IMR-90 (cell line): Measurements from ENCODE around the gene DNAJC6. TPM values are rescaled to one million over a fixed set of nuclear protein-coding genes. Genes with fewer than 3 reads are reported as not detected.

Experiments
- ATAC-seq: fragments of 200-7000 bp; cut with Tn5 transposase; 2 replicates; pipeline ENCODE4 v1.9.1; 2020; ENCODE audit warnings: low read depth, mild to moderate bottlenecking, moderate library complexity
- BruUV-seq: library from RNA; stranded (reverse); fragments of 400-500 nt; replicated peaks from 2 replicates; lab custom pipeline; 2021; lab: Mats Ljungman, UMichigan
- CTCF ChIA-PET: fragments of 300-600 bp; formaldehyde crosslinking; extraction: SDS; loops from one replicate; lab custom pipeline; 2021; ENCODE audit warnings: antibody characterized with exemption; lab: Yijun Ruan, JAX
- POLR2A ChIA-PET: fragments of 300-600 bp; sonication (Branson Sonifier 250); formaldehyde crosslinking; loops from one replicate; lab custom pipeline; 2022; ENCODE audit warnings: antibody characterized with exemption; ENCODE audit not compliant: unreplicated experiment; lab: Charles Lee
- DNase-seq: peaks from one replicate; pipeline ENCODE4 v3.0.0; 2013
- H2AFZ ChIP-seq: replicated peaks from 2 replicates; pipeline ENCODE3; 2013; ENCODE audit warnings: low read length, mild to moderate bottlenecking; ENCODE audit not compliant: poor library complexity
- H2AK5ac ChIP-seq: 2 replicates; pipeline ENCODE4 v1.6.1; 2013; ENCODE audit warnings: low read depth, low read length, inconsistent platforms
- H2AK9ac ChIP-seq: replicated peaks from 2 replicates; pipeline ENCODE3; 2013; ENCODE audit warnings: mild to moderate bottlenecking, low read depth, low read length, moderate library complexity; ENCODE audit not compliant: poor library complexity
- H2BK120ac ChIP-seq: 2 replicates; pipeline ENCODE4 v1.6.1; 2013; ENCODE audit warnings: low read depth, low read length, inconsistent platforms
- H2BK15ac ChIP-seq: 3 replicates; pipeline ENCODE4 v1.6.1; 2013; ENCODE audit warnings: low read depth, low read length, inconsistent platforms
- H2BK20ac ChIP-seq: 2 replicates; pipeline ENCODE4 v1.6.1; 2013; ENCODE audit warnings: low read depth, mild to moderate bottlenecking, inconsistent platforms, low read length, moderate library complexity
- H2BK5ac ChIP-seq: 2 replicates; pipeline ENCODE4 v1.6.1; 2013; ENCODE audit warnings: mild to moderate bottlenecking, low read depth, low read length, inconsistent platforms; ENCODE audit not compliant: poor library complexity, severe bottlenecking
- H3K14ac ChIP-seq: replicated peaks from 2 replicates; pipeline ENCODE4 v1.6.1; 2013; ENCODE audit warnings: low read depth, low read length, inconsistent platforms
- H3K18ac ChIP-seq: 2 replicates; pipeline ENCODE4 v1.6.1; 2013; ENCODE audit warnings: low read depth, low read length, control low read depth
- H3K23ac ChIP-seq: 2 replicates; pipeline ENCODE4 v1.6.1; 2013; ENCODE audit warnings: low read depth, low read length, inconsistent platforms
- H3K27ac ChIP-seq: 2 replicates; pipeline ENCODE4 v1.5.1; 2013; ENCODE audit warnings: mild to moderate bottlenecking, control low read depth, low read length; ENCODE audit not compliant: insufficient read depth
- H3K27me3 ChIP-seq: 2 replicates; pipeline ENCODE4 v1.6.1; 2013; ENCODE audit warnings: low read length; ENCODE audit not compliant: control insufficient read depth, insufficient read depth
- H3K36me3 ChIP-seq: 2 replicates; pipeline ENCODE4 v1.6.1; 2013; ENCODE audit warnings: low read length, mixed read lengths; ENCODE audit not compliant: control insufficient read depth, insufficient read depth
- H3K4ac ChIP-seq: 2 replicates; pipeline ENCODE4 v1.6.1; 2013; ENCODE audit warnings: low read depth, low read length, inconsistent platforms
- H3K4me1 ChIP-seq: 2 replicates; pipeline ENCODE4 v1.6.1; 2013; ENCODE audit warnings: low read length, mixed read lengths; ENCODE audit not compliant: control insufficient read depth, insufficient read depth
- H3K4me2 ChIP-seq: 2 replicates; pipeline ENCODE4 v1.6.1; 2013; ENCODE audit warnings: low read depth, mild to moderate bottlenecking, control low read depth, low read length, moderate library complexity
- H3K4me3 ChIP-seq: 2 replicates; pipeline ENCODE4 v1.5.1; 2013; ENCODE audit warnings: low read depth, mild to moderate bottlenecking, control low read depth, low read length, moderate library complexity; ENCODE audit not compliant: insufficient read depth
- H3K56ac ChIP-seq: 2 replicates; pipeline ENCODE4 v1.6.1; 2013; ENCODE audit warnings: low read length, inconsistent platforms; ENCODE audit not compliant: insufficient read depth; ENCODE audit errors: extremely low read depth
- H3K79me1 ChIP-seq, 2 experiments: 2 replicates each; pipeline ENCODE4 v1.6.1; 2013; ENCODE audit warnings: low read length in 2 of 2, inconsistent platforms in 1 of 2, low read depth in 1 of 2
- H3K9ac ChIP-seq: 2 replicates; pipeline ENCODE4 v1.6.1; 2013; ENCODE audit warnings: low read depth, low read length, control low read depth
- H3K9me1 ChIP-seq: 2 replicates; pipeline ENCODE4 v1.6.1; 2013; ENCODE audit warnings: low read length, inconsistent platforms; ENCODE audit not compliant: insufficient read depth
- H3K9me3 ChIP-seq: 2 replicates; pipeline ENCODE4 v1.6.1; 2013; ENCODE audit warnings: low read length; ENCODE audit not compliant: control insufficient read depth, insufficient read depth
- H4K20me1 ChIP-seq: 2 replicates; pipeline ENCODE4 v1.6.1; 2013; ENCODE audit warnings: low read length, inconsistent platforms; ENCODE audit not compliant: insufficient read depth
- H4K5ac ChIP-seq: 2 replicates; pipeline ENCODE4 v1.6.1; 2013; ENCODE audit warnings: mild to moderate bottlenecking, low read depth, low read length, control low read depth
- H4K8ac ChIP-seq, 2 experiments: 2 replicates each; pipeline ENCODE4 v1.6.1; 2013; ENCODE audit warnings: low read depth in 2 of 2, low read length in 2 of 2, control low read depth in 1 of 2, inconsistent platforms in 1 of 2
- H4K91ac ChIP-seq: 2 replicates; pipeline ENCODE4 v1.6.1; 2013; ENCODE audit warnings: low read depth, low read length, inconsistent platforms; ENCODE audit not compliant: insufficient read depth
- CHD1 ChIP-seq: IDR thresholded peaks from 2 replicates; pipeline ENCODE4 v1.6.1; 2012; ENCODE audit warnings: low read depth, low read length, improper control_type of control experiment
- CTCF ChIP-seq: conservative IDR thresholded peaks from 2 replicates; pipeline ENCODE4 v1.5.1; 2012; ENCODE audit warnings: mild to moderate bottlenecking, low read depth, low read length, improper control_type of control experiment
- ELK1 ChIP-seq: fragments of 150-350 bp; IDR thresholded peaks from 2 replicates; pipeline ENCODE4 v1.6.1; 2016; ENCODE audit warnings: low read depth, mild to moderate bottlenecking, low read length, moderate library complexity, borderline replicate concordance
- FOS ChIP-seq: fragments of 150-350 bp; IDR thresholded peaks from 2 replicates; pipeline ENCODE4 v1.6.1; 2016; ENCODE audit warnings: low read depth, low read length
- MAZ ChIP-seq: IDR thresholded peaks from 2 replicates; pipeline ENCODE4 v1.6.1; 2012; ENCODE audit warnings: low read depth, mild to moderate bottlenecking, low read length, improper control_type of control experiment, moderate library complexity, borderline replicate concordance
- NFE2L2 ChIP-seq: fragments of 150-350 bp; IDR thresholded peaks from 2 replicates; pipeline ENCODE4 v1.6.1; 2016; ENCODE audit warnings: low read depth, mild to moderate bottlenecking, low read length
- POLR2A ChIP-seq: IDR thresholded peaks from 2 replicates; pipeline ENCODE4 v1.6.1; 2012; ENCODE audit warnings: mild to moderate bottlenecking, low read depth, low read length
- RCOR1 ChIP-seq: IDR thresholded peaks from 2 replicates; pipeline ENCODE4 v1.6.1; 2012; ENCODE audit warnings: mild to moderate bottlenecking, low read length, improper control_type of control experiment; ENCODE audit not compliant: insufficient replicate concordance
- RFX5 ChIP-seq: IDR thresholded peaks from 2 replicates; pipeline ENCODE4 v1.8.0; 2012; ENCODE audit warnings: low read depth, mild to moderate bottlenecking, low read length, moderate library complexity
- USF2 ChIP-seq: fragments of 150-350 bp; IDR thresholded peaks from 2 replicates; pipeline ENCODE4 v1.6.1; 2017; ENCODE audit warnings: mild to moderate bottlenecking, antibody characterized with exemption, low read length, low read depth
- WGBS, 2 experiments: methylation state at CpG; one replicate each; pipeline versions ENCODE4 v1.1.5 to v1.1.7; 2013; ENCODE audit warnings: missing lambda C conversion rate in 2 of 2; ENCODE audit not compliant: insufficient read length in 1 of 2; ENCODE audit errors: extremely low coverage in 2 of 2; 5-methylcytosine and 5-hydroxymethylcytosine counted together
- dilution Hi-C: fragments of 300-500 bp; cut with HindIII; formaldehyde crosslinking; loops from one replicate; pipeline ENCODE4 v1.14.3; 2018; ENCODE audit warnings: low sequenced_read_pairs; ENCODE audit not compliant: unreplicated experiment
- in situ Hi-C: fragments of 300-500 bp; cut with MboI; formaldehyde crosslinking; loops from 3 replicates; pipeline ENCODE4 v1.14.3; 2019; ENCODE audit warnings: low sequenced_read_pairs, inconsistent platforms, mixed read lengths
- intact Hi-C: fragments of 100-400 bp; cut with micrococcal nuclease; formaldehyde crosslinking; loops from 2 replicates; pipeline ENCODE4 v1.10.0; 2022
- polyA plus RNA-seq, 3 experiments: library from polyadenylated mRNA; depleted of rRNA; stranded (reverse); fragments of >200 nt; gene quantifications; 2 replicates each; pipeline ENCODE4 v1.2.3, GENCODE V29; 2012; ENCODE audit warnings: low replicate concordance in 1 of 3
- total RNA-seq: library from RNA; depleted of rRNA; stranded (reverse); fragments of >200 nt; gene quantifications from 2 replicates; pipeline ENCODE4 v1.2.3, GENCODE V29; 2012

DNAJC6 gene
- total and polyA plus RNA-seq, 2 of the 4 experiments (the other 2 are of a cell fraction), result 0.05 to 0.18 TPM

- Histone ChIP-seq H3K27ac (no peak overlapping the region), H3K9me3 (no peaks in the 10 kb centered on the region), H3K14ac (no peak overlapping the region), H3K4me1 (peaks cover 2% of the 10 kb centered on the region; the same call in 1 of the 2 replicates), H3K9ac (no peak overlapping the region), H2AK5ac (no peak overlapping the region), H3K23ac (no peak overlapping the region), H2BK20ac (no peak overlapping the region), H4K20me1 (no peaks in the 10 kb centered on the region), H2BK15ac (no peak overlapping the region), H3K4ac (no peak overlapping the region), H4K91ac (no peak overlapping the region), H3K56ac (no peak overlapping the region), H3K27me3 (no peaks in the 10 kb centered on the region), H2AK9ac (no peak overlapping the region), H3K79me1 (no peaks in the 10 kb centered on the region), H2AFZ (no peak overlapping the region), H3K18ac (no peak overlapping the region), H3K4me2 (no peak overlapping the region), H4K8ac (no peak overlapping the region), H3K36me3 (no peaks in the 10 kb centered on the region), H3K4me3 (no peak overlapping the region), H2BK120ac (no peak overlapping the region), H2BK5ac (no peak overlapping the region), H4K5ac (no peak overlapping the region), H3K9me1 (no peaks in the 10 kb centered on the region; the same call in 1 of the 2 replicates)
- CTCF ChIA-PET, result interaction anchor here (0.6 kb wide), 2 partner anchors 354 to 397 kb away, joined by 3 to 7 read pairs; no protein-coding TSS in a partner anchor
- dilution Hi-C loops (no loop called here), in situ Hi-C loops (no loop called here), intact Hi-C loops (no loop called here)
- POLR2A ChIA-PET, result no interaction called here
- TF ChIP-seq MAZ (no peak), USF2 (no peak), ELK1 (no peak), CHD1 (no peak), CTCF (no peak), RCOR1 (no peak), NFE2L2 (no peak), POLR2A (no peak), FOS (no peak), RFX5 (no peak)
- no peak for ATAC-seq
- WGBS, 2 experiments, result no CpG with 5 or more reads among the region's 4 CpGs
- DNase-seq, result no peak
- no TSS peak for BruUV-seq
Observed at GRCh38 chr1:65414538-65414937, 105.2 kb downstream of the DNAJC6 start.
